Bronchial epithelial cell (primary cell): ENCODE measurements around the gene NRSN2. TPM values are rescaled to one million over a fixed set of nuclear protein-coding genes. Genes with fewer than 3 reads are reported as not detected.
A peak's percentile ranks its signal among the peaks of the same experiment; 100 is the strongest.

Experiments used
- DNase-seq: peaks from one replicate; pipeline ENCODE4 v3.0.0-alpha.2; 2010; ENCODE audit warnings: low read depth
- FAIRE-seq: peaks from 2 replicates; lab custom pipeline; 2011; peaks lifted over from hg19 to GRCh38; lab: Jason Lieb, UNC
- H3K27me3 ChIP-seq: 2 replicates; pipeline ENCODE4 v1.5.1; 2011; ENCODE audit warnings: low read length; ENCODE audit not compliant: control insufficient read depth, insufficient read depth
- H3K36me3 ChIP-seq: 2 replicates; pipeline ENCODE4 v1.5.1; 2011; ENCODE audit warnings: low read length; ENCODE audit not compliant: control insufficient read depth, insufficient read depth
- H3K4me3 ChIP-seq: 2 replicates; pipeline ENCODE4 v1.5.1; 2011; ENCODE audit warnings: mild to moderate bottlenecking, low read depth, low read length, control low read depth
- total RNA-seq: library from RNA; depleted of rRNA; stranded (reverse); fragments of >200 nt; gene quantifications from 2 replicates; pipeline ENCODE4 v1.2.1, GENCODE V29; 2014
- TF ChIP-seq, protein P1 (sequence below): IDR thresholded peaks from 2 replicates; pipeline ENCODE4 v1.5.1; 2011; ENCODE audit warnings: mild to moderate bottlenecking, moderate library complexity, low read length, control low read depth, inconsistent platforms; ENCODE audit not compliant: insufficient read depth, severe bottlenecking

The NRSN2 gene
- 2.1 and 4.4 TPM in 2 replicates for total RNA-seq

- H3K36me3 ChIP-seq = no peaks in the 10 kb centered on the region
- FAIRE-seq = no peak
- DNase-seq = no peak
- peak within 1 kb of the TSS; percentile 81 for H3K4me3 ChIP-seq
- H3K27me3 ChIP-seq = no peaks in the 10 kb centered on the region
- TF ChIP-seq, protein P1, sequence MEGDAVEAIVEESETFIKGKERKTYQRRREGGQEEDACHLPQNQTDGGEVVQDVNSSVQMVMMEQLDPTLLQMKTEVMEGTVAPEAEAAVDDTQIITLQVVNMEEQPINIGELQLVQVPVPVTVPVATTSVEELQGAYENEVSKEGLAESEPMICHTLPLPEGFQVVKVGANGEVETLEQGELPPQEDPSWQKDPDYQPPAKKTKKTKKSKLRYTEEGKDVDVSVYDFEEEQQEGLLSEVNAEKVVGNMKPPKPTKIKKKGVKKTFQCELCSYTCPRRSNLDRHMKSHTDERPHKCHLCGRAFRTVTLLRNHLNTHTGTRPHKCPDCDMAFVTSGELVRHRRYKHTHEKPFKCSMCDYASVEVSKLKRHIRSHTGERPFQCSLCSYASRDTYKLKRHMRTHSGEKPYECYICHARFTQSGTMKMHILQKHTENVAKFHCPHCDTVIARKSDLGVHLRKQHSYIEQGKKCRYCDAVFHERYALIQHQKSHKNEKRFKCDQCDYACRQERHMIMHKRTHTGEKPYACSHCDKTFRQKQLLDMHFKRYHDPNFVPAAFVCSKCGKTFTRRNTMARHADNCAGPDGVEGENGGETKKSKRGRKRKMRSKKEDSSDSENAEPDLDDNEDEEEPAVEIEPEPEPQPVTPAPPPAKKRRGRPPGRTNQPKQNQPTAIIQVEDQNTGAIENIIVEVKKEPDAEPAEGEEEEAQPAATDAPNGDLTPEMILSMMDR = no peak
Measured at GRCh38 chr20:346640-347316, at the start of gene NRSN2. Gene NRSN2 (plus strand): TSS chr20:347111. CDS start chr20:349644, 2,533 bp downstream.

DNA sequence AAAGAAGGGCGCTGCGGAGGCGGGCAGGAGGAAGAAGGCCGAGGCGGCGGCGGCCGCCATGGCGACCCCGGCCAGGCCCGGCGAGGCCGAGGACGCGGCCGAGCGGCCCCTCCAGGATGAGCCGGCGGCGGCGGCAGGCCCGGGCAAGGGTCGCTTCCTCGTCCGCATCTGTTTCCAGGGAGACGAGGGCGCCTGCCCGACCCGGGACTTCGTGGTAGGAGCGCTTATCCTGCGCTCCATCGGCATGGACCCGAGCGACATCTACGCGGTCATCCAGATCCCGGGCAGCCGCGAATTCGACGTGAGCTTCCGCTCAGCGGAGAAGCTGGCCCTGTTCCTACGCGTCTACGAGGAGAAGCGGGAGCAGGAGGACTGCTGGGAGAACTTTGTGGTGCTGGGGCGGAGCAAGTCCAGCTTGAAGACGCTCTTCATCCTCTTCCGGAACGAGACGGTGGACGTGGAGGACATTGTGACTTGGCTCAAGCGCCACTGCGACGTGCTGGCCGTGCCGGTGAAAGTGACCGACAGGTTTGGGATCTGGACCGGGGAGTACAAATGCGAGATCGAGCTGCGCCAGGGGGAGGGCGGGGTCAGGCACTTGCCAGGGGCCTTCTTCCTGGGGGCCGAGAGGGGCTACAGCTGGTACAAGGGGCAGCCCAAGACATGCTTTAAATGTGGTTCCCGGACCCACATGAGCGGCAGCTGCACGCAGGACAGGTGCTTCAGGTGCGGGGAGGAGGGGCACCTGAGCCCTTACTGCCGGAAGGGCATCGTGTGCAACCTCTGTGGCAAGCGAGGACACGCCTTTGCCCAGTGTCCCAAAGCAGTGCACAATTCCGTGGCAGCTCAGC is 48.8 kb upstream of the NRSN2 start:
- FAIRE-seq (no peak), DNase-seq (peak; percentile 49)
- Histone ChIP-seq H3K4me3 (peak overlapping the region; percentile 91), H3K27me3 (no peaks in the 10 kb centered on the region), H3K36me3 (peaks cover 3% of the 10 kb centered on the region)
- TF ChIP-seq, protein P1 = no peak

- TF ChIP-seq, protein P1 = no peak
- peak overlapping the region; percentile 91 for H3K4me3 ChIP-seq
- FAIRE-seq (no peak), DNase-seq (no peak)
- H3K27me3 ChIP-seq = no peaks in the 10 kb centered on the region
- peaks cover 3% of the 10 kb centered on the region for H3K36me3 ChIP-seq
Measured at GRCh38 chr20:298776-299391, 48.0 kb upstream of the NRSN2 start.

GRCh38 chr20:300345-300990 is 46.4 kb upstream of the NRSN2 start:
- TF ChIP-seq, protein P1 = no peak
- DNase-seq (no peak), FAIRE-seq (no peak)
- Histone ChIP-seq H3K4me3 (no peak overlapping the region), H3K36me3 (peaks cover 3% of the 10 kb centered on the region), H3K27me3 (no peaks in the 10 kb centered on the region)

DNA sequence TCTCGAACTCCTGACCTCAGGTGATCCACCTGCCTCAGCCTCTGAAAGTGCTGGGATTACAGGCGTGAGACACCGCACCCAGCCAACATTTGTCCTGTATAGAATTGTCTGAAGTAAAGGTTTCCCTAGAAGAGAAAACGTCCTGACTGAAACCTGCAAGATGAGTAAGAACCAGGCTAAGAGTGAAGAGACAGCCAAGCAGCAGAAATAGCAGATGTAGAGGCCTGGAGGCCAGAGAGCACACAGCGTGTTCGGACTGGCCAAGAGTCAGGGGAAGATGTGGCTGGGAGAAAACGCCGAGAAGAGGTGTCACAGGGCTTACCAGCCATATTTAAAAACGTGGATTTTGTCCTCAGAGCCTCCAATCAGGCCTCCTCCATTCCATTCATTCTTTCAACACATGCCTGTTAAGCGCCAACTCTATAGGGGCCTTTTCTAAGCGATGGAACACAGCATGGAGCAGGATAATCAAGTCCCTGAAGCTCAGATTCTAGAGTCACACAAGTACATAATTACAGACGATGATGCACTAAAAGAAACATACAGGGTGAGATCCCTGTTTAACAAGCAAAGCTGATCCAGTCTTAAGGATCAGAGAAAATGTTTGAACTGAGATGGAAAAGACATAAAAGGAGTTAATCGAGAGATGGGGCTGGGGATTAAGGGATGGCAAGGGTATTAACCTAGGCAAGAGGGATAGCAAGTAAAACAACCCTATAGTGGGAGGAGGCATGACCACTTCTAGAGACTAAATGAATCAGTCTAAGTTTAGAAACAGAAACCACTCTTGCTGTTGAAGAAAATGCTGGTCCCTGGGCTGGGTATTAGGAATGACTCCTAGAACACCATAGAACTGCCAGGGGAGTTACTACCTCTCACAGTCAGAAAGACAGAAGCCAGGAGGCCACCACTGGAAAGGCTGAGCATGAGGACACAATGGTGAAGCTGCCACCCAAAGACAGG is 44.7 kb upstream of the NRSN2 start:
- FAIRE-seq = no peak
- Histone ChIP-seq H3K4me3 (no peak overlapping the region), H3K36me3 (peaks cover 3% of the 10 kb centered on the region), H3K27me3 (no peaks in the 10 kb centered on the region)
- no peak for DNase-seq
- TF ChIP-seq, protein P1 = no peak
